ENCODE data around the gene IPO5.
"Not testable (repeated sequence)": the region's sequence is repeated elsewhere in the genome, so short reads cannot be mapped to it uniquely, and the experiment has no call there.

IPO5 gene

GRCh38 chr13:98014766-98015165 lies 61.3 kb downstream of the IPO5 start:
- DNase-seq (ENCODE audit: low read depth, low spot score): no peak

- no peak for DNase-seq (ENCODE audit: low read depth, low spot score)
Observed at GRCh38 chr13:98018293-98018692, 64.8 kb downstream of the IPO5 start.

- DNase-seq (ENCODE audit: low read depth, low spot score): no peak
Observed at GRCh38 chr13:98019186-98019585, 65.7 kb downstream of the IPO5 start.

- DNase-seq (ENCODE audit: low read depth, low spot score): no peak
Observed at GRCh38 chr13:98020271-98020670, 66.8 kb downstream of the IPO5 start.

GRCh38 chr13:98022210-98022609 lies 68.7 kb downstream of the IPO5 start:
- DNase-seq (ENCODE audit: low read depth, low spot score): no peak

- no peak for DNase-seq (ENCODE audit: low read depth, low spot score)
Observed at GRCh38 chr13:98025480-98026025, 72.1 kb downstream of the IPO5 start.

GRCh38 chr13:98026457-98026857 lies 73.0 kb downstream of the IPO5 start:
- peak; percentile 57 for DNase-seq (ENCODE audit: low read depth, low spot score)

GRCh38 chr13:98032168-98032567 lies 78.7 kb downstream of the IPO5 start:
- no peak for DNase-seq (ENCODE audit: low read depth, low spot score)

GRCh38 chr13:98033277-98034247 lies 80.1 kb downstream of the IPO5 start:
- peak; percentile 51 for DNase-seq (ENCODE audit: low read depth, low spot score)

- DNase-seq (ENCODE audit: low read depth, low spot score): no peak
Observed at GRCh38 chr13:98035373-98035772, 81.9 kb downstream of the IPO5 start.

GRCh38 chr13:98036564-98037302 lies 83.3 kb downstream of the IPO5 start:
- not testable (repeated sequence) for DNase-seq (ENCODE audit: low read depth, low spot score)

- DNase-seq (ENCODE audit: low read depth, low spot score): no peak
Observed at GRCh38 chr13:98039261-98039660, 85.8 kb downstream of the IPO5 start.

- no peak for DNase-seq (ENCODE audit: low read depth, low spot score)
Observed at GRCh38 chr13:98039964-98040363, 86.5 kb downstream of the IPO5 start.

GRCh38 chr13:98041081-98041820 lies 87.8 kb downstream of the IPO5 start:
- DNase-seq (ENCODE audit: low read depth, low spot score): no peak

- no peak for DNase-seq (ENCODE audit: low read depth, low spot score)
Observed at GRCh38 chr13:98044301-98044700, 90.8 kb downstream of the IPO5 start.

- not testable (repeated sequence) for DNase-seq (ENCODE audit: low read depth, low spot score)
Observed at GRCh38 chr13:98047785-98048184, 94.3 kb downstream of the IPO5 start.

- DNase-seq (ENCODE audit: low read depth, low spot score): no peak
Observed at GRCh38 chr13:98048265-98048664, 94.8 kb downstream of the IPO5 start.

GRCh38 chr13:98050041-98050466 lies 96.6 kb downstream of the IPO5 start:
- DNase-seq (ENCODE audit: low read depth, low spot score): no peak

GRCh38 chr13:98052412-98052811 lies 98.9 kb downstream of the IPO5 start:
- DNase-seq (ENCODE audit: low read depth, low spot score): no peak

- no peak for DNase-seq (ENCODE audit: low read depth, low spot score)
Observed at GRCh38 chr13:98054301-98054700, 100.8 kb downstream of the IPO5 start.

GRCh38 chr13:98055623-98056022 lies 102.1 kb downstream of the IPO5 start:
- no peak for DNase-seq (ENCODE audit: low read depth, low spot score)
